ENCODE data around the gene GPHN. TPM values are rescaled to one million over a fixed set of nuclear protein-coding genes. Genes with fewer than 3 reads are reported as not detected.

Gene GPHN
- total and polyA plus RNA-seq, 2 donors from 2014 or later = 35.4 to 62.0 TPM

GRCh38 chr14:66485029-66485428, 22.9 kb upstream of the GPHN start:
- FAIRE-seq = no peak
- H3K9ac ChIP-seq (ENCODE audit: low read length in 3 of 3) = no peak overlapping the region
- intact Hi-C loops (cut with DNase I) = no loop called here
- H3K36me3 ChIP-seq (ENCODE audit: control insufficient read depth in 2 of 3, insufficient read depth in 3 of 3, low read length in 3 of 3) = no peaks in the 10 kb centered on the region
- no peak overlapping the region for H3K4me3 ChIP-seq (ENCODE audit: low read length in 3 of 3)
- H3K9me3 ChIP-seq (ENCODE audit: control insufficient read depth in 2 of 3, insufficient read depth in 1 of 3, low read length in 3 of 3) = no peaks in the 10 kb centered on the region
- no peak overlapping the region for H3K27ac ChIP-seq (ENCODE audit: low read depth in 2 of 2, low read length in 2 of 2)
- no peak for TF ChIP-seq CTCF (IDR thresholded peaks at IDR 0.05; ENCODE audit: borderline replicate concordance, extremely low read depth, insufficient read depth)
- no peak for DNase-seq
- H3K27me3 ChIP-seq (ENCODE audit: control insufficient read depth, insufficient read depth, low read length) = no peaks in the 10 kb centered on the region
- peaks cover 0 to 2% (median 0%) of the 10 kb centered on the region in 3 donors for H3K4me1 ChIP-seq (ENCODE audit: control insufficient read depth in 2 of 3, insufficient read depth in 2 of 3, low read depth in 1 of 3, low read length in 3 of 3)

GRCh38 chr14:66485910-66486421, 22.0 kb upstream of the GPHN start, which contains the start of gene CCDC196:
TSS of gene CCDC196 (plus strand) at chr14:66486371. CDS start at chr14:66486503, 132 bp downstream.
- H3K4me3 ChIP-seq (ENCODE audit: low read length in 3 of 3) = no peak within 1 kb of the TSS
- DNase-seq (no peak), FAIRE-seq (no peak)
- H3K9me3 ChIP-seq (ENCODE audit: control insufficient read depth in 2 of 3, insufficient read depth in 1 of 3, low read length in 3 of 3) = no peaks in the 10 kb centered on the region
- no peaks in the 10 kb centered on the region for H3K27me3 ChIP-seq (ENCODE audit: control insufficient read depth, insufficient read depth, low read length)
- peaks cover 0 to 2% (median 0%) of the 10 kb centered on the region in 3 donors for H3K4me1 ChIP-seq (ENCODE audit: control insufficient read depth in 2 of 3, insufficient read depth in 2 of 3, low read depth in 1 of 3, low read length in 3 of 3)
- no peak for TF ChIP-seq CTCF (IDR thresholded peaks at IDR 0.05; ENCODE audit: borderline replicate concordance, extremely low read depth, insufficient read depth)
- H3K36me3 ChIP-seq (ENCODE audit: control insufficient read depth in 2 of 3, insufficient read depth in 3 of 3, low read length in 3 of 3) = no peaks in the 10 kb centered on the region
- no peak within 1 kb of the TSS for H3K27ac ChIP-seq (ENCODE audit: low read depth in 2 of 2, low read length in 2 of 2)
- H3K9ac ChIP-seq (ENCODE audit: low read length in 3 of 3) = no peak within 1 kb of the TSS
- intact Hi-C loops (cut with DNase I) = no loop called here

DNA sequence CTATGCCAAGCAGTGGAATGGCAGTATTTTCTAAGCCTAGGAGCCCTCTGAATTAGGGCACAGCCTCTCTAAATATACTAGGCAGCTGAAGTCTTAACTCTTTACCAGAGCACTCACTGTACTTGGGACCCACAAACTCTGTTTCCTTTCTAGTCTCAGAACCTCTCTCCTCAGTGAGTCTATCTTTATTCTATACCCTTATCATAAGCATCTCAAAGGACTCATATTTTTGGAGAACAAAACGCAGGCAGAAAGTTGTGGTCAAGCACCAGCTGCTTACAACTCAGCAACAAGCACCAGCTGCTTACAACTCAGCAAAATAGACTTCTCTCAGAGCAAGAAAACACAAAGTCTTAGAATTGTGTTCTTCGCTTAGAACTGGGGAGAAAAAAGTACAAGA, 20.8 kb upstream of the GPHN start:
- FAIRE-seq = no peak

More for the DNA sequence above, 20.8 kb upstream of the GPHN start:
- Histone ChIP-seq H3K36me3 (ENCODE audit: control insufficient read depth in 2 of 3, insufficient read depth in 3 of 3, low read length in 3 of 3) (no peaks in the 10 kb centered on the region), H3K27ac (ENCODE audit: low read depth in 2 of 2, low read length in 2 of 2) (no peak overlapping the region), H3K27me3 (ENCODE audit: control insufficient read depth, insufficient read depth, low read length) (no peaks in the 10 kb centered on the region), H3K9ac (ENCODE audit: low read length in 3 of 3) (no peak overlapping the region), H3K9me3 (ENCODE audit: control insufficient read depth in 2 of 3, insufficient read depth in 1 of 3, low read length in 3 of 3) (no peaks in the 10 kb centered on the region), H3K4me1 (ENCODE audit: control insufficient read depth in 2 of 3, insufficient read depth in 2 of 3, low read depth in 1 of 3, low read length in 3 of 3) (peaks cover 0 to 2% (median 0%) of the 10 kb centered on the region in 3 donors), H3K4me3 (ENCODE audit: low read length in 3 of 3) (no peak overlapping the region)
- no peak for DNase-seq
- no peak for TF ChIP-seq CTCF (IDR thresholded peaks at IDR 0.05; ENCODE audit: borderline replicate concordance, extremely low read depth, insufficient read depth)
- intact Hi-C loops (cut with DNase I) = no loop called here

All from kidney (tissue), 14 donors.